Activated gamma-delta T cell treated with Interleukin-2 at 50 U/mL for 16 hours (primary cell): ENCODE results near the gene NCOA7.
"Not testable (repeated sequence)": the region's sequence is repeated elsewhere in the genome, so short reads cannot be mapped to it uniquely, and the experiment has no call there.

Source experiments
- DNase-seq: peaks from one replicate; pipeline ENCODE4 v3.0.0-alpha.2; 2020

NCOA7 gene

DNA sequence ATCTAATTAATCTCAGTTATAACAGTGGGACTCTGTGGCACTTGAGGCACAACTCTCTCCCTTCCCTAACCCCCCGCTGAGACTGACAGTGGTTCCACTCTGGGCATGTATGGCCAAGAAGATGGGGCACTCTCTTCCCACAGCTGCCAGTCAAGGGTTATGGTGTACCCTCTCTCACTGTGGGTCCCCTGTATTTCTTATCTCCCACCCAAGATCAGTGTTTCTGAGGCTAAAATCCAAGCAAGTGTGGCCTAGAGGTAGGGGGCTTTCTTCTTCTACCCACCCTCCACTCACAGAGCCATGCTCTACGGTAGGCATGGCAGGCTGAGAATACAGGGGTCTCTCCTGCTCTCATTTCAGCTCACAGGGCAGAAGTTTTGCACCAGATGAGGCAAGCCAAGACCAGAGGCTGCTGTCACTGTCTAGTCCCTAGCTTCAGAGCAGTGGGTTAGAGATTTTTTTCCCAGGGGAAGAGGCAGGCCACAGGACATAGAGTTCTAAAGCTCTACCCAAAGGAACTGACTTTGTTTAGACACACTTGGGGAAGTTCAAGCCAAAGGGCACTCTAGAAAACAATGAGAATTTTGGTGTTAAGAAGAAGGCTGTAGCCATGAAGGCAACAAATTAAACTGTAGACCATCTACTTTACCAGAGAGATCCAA lies 134.1 kb downstream of the NCOA7 start:
- DNase-seq: no peak

DNA sequence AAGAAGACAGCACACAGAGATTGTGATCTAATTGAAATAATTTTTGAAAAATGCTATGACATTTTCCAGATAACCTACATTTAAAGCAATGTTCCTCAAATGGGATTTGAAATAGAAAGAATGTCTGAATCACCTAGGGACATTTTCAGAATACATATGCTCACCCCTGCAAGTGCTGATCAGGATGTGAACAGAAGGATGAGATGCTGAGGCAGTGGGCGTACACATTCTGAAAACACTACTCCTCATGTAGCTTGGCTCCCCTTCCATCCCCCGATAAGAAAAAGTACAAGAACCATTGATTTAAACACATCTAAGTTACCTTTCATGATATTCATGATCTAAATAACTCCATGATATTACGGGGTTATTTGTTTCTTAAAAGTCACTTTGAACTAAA lies 136.0 kb downstream of the NCOA7 start:
- no peak for DNase-seq

DNA sequence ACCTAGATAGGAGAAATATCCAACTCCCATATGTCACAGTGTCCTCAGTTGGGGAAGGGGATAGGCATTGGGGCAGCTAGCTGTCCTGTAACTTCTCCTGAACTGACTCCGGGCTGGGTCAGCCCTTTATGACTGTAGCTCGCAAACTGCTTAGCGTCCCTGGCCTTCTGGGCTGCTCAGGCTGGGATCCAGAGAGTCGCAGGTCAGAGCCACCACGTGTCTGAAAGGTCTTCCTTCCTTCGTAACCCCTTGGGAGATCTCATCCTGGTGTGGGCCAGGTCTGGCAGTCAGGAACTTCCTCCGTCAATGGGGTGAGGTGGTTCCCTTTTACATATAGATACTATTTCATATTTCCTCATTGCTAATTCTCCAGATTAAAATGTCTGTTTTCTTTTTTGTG lies 137.0 kb downstream of the NCOA7 start:
- DNase-seq: no peak

DNA sequence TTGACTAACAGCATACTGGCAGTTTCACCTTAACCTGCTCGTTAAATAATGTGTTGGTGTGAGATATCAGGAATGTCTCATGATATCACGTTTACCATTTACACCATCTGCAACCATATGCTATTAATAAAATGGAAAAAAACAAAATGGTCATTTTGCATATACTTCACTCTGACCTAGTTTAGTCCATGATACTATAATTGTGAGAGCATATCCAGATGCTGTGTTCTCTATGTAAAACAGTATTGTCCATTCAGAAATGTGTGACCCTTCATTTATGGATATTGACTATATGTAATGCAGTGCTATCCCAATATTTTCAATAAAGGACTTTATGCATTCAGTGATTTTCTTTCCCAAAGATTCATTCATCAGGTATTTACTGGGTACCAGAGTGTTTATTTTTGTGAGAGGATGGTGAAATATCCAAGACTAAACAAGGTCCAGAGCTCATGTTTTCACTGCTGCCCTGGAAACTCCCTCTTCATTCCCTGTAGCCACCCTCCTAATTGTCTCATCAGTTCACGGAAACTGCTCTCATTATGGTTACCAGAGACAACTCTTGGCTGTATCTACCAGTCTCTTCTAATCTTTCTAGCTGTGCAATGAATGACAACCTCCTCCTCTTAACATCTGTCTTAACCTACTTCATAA lies 140.1 kb downstream of the NCOA7 start:
- DNase-seq: no peak

DNA sequence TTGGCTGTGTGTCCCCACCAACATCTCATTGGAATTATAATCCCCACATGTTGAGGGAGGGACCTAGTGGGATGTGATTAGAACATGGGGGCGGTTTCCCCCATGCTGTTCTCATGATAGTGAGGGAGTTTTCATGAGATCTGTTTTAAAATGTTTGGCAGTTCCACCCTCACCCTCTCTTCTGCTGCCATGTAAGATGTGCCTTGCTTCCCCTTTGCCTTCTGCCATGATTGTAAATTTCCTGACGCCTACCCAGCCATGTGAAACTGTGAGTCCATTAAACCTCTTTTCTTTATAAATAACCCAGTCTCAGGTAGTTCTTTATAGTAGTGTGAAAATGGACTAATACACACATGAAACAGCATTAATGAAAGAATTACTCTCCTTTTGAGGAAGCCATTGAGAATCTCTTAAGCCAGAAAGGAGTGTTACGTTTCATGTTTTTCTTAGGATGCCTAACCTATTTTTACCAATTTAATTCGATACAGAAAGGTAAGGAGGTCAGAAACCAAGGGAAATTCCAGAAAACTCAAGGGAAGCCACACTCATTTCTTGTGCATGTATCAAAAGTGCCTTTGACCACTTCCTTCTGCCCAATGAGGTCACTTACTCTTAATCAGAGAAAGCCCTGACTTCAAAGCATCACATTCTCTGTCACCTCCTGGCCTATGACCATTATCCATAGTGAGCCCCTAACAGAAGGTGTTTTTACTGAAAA lies 141.1 kb downstream of the NCOA7 start:
- no peak for DNase-seq

DNA sequence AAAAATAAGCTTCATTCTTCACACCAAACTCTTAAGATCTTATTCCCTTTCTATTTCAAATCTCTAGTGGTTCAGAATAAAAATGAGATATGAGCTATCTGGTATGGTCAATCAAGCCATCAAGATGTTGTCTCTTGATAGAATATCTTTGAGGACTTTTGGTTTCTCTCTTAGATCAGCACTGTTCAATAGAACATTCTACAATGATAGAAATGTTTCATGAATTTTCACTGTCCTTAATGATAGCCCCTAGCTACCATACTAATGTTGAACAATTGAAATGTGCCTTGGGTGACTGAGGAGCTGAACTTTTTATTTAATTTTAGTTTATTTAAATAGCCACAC lies 141.7 kb downstream of the NCOA7 start:
- DNase-seq: no peak

DNA sequence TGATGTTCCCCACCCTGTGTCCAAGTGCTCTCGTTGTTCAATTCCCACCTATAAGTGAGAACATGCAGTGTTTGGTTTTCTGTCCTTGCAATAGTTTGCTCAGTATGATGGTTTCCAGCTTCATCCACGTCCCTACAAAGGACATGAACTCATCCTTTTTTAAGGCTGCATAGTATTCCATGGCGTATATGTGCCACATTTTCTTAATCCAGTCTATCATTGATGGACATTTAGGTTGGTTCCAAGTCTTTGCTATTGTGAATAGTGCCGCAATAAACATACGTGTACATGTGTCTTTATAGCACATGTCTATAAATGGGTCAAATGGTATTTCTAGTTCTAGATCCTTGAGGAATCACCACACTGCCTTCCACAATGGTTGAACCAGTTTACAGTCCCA lies 144.8 kb downstream of the NCOA7 start:
- DNase-seq: not testable (repeated sequence)

DNA sequence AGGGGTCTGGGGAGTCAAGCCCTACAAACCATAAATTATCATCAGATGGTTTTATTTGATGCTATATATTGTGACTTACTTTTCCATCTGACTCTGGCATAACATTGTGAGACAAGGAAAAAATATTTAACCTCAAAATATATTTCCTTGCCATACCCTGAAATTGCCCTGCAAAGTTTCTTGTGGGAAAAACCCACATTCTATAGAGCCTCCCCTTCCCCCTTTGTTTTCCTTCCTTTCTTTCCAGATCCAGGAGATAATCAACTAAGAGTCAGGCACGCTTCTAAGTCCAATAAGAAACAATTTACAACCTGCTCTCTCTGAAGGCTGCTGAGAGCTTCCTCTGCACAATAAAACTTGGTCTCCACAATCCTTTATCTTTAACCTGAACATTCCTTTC lies 148.3 kb downstream of the NCOA7 start:
- no peak for DNase-seq

DNA sequence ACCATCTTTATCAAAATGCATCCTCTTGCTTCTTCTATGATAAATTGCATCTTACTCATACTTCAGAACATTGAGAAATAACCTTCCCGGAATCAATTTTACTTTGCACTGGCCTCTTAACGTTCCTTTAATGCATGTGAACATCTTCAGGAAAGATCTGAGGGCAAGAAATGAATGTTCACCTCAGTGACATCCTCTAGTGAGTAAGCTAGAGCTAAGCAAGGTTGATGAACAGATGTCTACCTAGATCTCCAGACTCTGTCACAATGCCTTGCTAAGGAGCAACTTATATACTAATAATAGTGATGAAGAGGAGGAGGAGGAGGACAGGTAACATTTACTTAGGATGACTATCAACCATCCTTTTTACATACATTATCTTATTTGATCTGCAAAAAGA lies 149.0 kb downstream of the NCOA7 start:
- no peak for DNase-seq

DNA sequence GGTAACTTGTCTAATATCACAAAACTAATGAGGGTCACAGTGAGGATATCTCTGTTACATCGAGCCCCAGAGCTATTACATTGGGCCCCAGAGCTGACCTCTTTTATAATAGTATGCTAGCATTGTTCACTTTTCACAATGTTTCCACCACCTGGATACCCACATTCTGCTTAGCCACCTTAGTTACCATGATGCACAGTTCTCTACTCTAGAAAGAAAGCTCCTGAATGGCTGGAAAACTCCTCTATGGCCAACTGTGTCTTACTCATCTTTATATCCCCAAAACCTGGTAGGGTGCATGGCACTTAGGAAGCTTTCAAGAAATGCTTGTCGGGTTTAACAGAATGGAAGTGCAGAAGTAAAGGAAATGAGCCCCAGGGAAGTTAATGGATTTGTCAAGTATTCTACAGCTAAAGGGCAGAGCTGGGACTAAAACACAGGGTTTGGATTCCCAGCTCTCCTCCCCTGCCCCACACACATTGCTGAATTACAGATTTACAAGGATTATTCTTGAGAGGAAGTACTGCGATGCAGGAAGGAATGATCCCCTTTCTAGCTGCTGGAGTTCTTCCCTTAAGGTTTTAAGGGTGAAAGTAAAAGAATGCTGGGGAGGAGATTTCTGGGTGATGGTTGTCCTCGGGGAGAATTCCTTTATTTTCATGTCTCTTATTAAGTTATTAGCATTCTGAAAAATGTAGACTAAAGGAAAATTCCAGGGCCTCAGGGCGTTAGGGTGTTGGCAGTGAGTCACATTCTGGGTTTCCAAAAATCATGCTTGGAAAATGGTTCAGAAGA lies 149.7 kb downstream of the NCOA7 start:
- DNase-seq: no peak

DNA sequence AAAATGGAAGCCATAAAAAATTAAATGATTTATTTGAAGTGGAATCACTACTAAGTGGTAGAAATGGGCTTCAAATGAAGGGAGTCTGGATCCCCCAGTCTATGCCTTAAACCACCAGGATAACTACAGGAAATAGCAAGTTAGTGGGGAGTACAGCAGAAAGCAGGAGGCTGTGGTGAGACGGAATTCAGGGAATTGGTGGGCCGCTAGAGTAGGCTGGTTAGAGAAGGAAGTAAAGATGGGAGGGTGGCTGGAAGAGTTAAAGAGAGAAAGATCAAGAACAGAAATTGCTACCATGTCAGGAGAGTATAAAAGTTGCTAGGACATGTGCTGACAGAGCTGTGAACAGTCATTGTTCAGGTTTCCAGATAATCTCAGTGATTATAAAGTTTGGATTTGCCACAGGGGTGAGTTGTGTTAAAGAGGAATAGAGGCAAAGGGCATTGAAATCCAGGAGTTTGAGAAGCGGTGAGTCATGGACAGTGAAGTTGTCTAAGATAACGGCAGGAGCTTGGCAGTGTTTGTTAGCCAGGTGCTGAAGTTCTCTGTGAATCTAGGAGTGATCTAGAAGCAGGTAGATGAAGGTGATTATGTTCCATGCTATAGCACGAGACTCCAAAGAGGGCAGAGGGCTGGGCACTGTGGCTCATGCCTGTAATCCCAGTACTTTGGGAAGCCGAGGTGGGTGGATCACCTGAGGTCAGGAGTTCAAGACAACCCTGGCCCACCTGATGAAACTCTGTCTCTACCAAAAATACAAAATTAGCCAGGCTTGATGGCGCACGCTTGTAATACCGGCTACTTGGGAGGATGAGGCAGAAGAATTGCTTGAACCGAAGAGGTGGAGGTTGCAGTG lies 152.1 kb downstream of the NCOA7 start:
- DNase-seq: no peak

DNA sequence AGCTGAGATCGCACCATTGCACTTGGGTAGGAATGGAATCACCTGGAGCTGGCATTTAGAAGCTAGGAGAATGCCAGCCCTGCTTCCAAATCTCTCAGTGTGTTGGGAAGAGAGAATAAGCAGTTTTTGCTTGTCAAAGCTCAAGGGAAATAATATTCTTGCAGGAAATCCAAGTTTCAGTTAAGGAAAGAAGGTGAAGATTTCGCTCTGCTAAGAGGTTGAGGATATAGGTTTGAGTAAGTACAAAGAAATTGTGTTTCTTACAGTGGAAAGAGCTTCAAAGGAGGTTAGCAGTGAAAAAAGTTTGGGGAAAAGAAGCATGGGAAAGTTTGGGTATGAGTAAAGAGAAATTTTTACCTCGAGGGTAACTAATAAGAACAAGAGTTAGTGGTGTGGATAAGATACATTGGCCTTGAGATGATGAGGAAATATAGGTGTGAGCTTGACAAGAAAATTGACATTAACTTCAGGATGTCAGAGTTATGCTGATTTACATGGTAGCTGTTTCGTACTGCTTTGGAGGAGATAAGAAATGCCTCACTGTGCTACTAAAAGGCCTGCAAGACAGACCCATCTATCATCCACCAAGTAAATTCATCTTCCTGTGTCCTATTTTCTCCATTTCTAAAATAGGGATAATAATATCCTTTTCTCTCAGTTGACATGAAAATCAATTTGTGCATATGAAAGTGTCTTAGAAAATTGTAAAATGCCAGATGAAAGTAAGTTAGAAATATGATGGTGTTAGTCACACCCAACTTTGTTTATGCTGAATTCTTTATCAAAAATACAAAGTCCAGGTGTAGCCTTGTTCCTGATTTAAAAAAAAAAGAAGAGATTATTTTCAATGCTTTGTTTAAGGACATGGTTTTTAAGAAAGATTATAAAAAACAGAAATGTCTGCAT lies 153.0 kb downstream of the NCOA7 start:
- no peak for DNase-seq

DNA sequence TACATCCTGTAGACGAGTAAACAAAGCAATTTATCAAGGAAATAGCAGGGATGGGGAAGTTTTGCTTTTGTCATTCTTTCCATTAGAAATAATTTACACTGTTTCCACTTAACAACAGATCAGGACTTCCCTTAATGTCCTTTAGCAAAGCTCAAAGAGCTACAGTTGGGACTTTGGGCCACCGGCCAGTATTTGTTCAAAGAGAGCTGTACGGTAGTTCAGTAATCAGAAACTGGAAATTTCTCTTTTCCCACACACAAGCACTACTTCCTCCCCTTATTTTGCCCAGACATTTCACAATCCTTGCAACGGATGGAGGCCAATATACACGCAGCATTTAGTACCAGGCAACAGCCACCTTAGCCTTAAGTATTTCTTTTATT lies 153.7 kb downstream of the NCOA7 start:
- DNase-seq: no peak

DNA sequence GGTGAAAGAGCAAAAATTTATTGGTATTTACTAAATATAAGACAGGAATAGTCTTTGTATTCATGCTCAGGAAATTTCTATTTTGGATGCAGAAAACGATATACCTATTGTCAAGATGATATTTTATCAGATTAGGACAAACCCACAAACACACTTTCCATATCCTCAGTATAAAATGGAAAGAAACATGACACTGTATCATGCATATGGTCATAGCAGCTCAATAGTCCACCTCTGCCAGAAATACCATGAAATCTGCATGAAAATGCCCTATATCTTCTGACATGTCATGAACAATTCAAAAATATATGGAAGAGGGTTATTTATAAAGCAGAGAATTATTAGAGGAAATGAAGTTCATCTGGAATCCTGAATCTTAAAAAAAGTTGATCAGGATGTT lies 154.1 kb downstream of the NCOA7 start:
- no peak for DNase-seq

DNA sequence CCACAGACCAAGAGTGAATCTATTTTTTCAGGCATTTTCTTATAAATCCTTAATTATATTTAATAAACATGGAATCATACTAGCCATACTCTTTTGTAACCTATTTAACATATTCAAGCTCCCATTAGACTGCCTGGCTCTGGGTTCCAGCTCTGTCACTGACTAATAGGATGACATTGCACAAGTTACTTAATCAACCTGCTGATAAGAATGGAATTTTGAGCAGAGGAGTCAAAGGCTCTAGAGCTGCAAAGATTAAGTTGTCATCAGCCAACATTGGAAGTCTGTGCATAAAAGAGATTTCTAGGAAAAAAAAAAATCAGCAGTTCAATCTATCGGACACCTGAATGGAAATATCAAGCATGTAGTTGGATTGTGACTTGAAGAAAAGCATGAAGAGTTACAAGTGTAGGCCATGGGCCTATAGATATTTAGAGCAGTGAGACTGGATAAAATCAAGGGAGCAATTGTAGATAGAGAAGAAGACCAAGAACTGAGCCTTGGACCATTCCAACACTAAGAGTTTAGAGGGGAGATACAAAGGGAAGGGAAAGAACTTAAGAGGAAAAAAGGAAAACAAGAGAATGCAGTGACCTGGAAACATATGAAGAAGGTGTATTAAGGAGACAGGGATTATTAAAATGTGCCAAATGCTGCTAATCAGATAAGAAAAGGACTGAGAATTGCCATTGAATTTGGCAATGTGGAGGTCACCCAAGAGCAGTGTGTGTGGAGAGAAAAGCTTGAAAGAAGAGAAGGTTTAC lies 154.8 kb downstream of the NCOA7 start:
- no peak for DNase-seq

DNA sequence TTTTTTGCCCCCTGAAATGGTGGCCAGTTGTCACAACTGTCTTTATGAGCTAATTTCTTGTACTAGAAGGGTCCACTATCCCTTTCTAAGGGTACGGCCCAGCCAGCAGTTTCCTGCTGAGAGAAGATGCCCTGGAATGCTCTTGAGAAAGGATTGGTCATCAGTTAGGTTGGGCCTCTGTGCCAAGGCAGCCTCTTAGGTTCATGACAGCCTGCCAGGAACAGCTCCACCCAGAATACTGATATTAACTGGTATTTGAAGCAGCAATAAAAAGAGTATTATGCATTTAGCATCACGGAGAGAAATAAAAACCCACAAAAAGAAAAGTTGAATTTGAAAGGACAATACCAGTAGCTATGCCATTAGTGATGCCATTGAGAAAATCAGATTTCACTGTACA lies 156.9 kb downstream of the NCOA7 start:
- no peak for DNase-seq

DNA sequence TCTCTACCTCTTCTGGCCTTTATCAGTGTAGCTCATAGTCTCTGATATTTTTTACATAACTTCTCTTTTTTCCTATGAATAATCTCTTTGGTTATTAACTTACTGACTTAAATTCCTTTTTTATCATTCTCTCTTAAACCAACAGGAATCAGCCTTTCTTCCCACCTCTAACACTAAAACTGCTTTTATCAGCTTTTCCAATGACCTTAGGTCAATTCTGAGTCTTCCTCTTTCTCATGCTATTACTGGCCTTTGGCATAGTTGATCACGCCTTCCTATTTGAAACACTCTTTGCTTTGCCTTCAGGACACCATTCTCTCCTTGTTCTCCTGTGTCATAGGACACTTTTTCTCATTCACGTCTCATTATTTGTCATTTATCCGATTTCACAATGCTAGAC lies 157.7 kb downstream of the NCOA7 start:
- DNase-seq: no peak

DNA sequence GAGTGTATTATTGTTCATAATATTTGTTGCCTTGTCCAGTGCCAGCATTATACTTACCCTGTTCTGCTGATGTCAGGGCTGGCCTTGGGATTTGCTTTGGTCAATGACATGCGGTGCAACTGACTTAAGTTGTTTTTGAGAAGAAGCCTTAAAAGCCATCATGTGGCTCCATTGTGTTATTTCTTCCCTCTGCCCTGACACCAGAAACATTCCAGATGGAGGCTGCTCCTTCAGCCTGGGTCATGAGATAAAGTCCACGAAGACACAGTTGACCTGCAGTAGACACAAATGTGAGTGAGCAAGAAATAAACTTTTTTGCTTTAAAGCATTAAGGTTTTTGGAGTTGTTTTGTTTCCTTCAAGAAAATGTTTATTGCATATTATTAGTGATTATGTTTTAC lies 158.3 kb downstream of the NCOA7 start:
- DNase-seq: no peak

DNA sequence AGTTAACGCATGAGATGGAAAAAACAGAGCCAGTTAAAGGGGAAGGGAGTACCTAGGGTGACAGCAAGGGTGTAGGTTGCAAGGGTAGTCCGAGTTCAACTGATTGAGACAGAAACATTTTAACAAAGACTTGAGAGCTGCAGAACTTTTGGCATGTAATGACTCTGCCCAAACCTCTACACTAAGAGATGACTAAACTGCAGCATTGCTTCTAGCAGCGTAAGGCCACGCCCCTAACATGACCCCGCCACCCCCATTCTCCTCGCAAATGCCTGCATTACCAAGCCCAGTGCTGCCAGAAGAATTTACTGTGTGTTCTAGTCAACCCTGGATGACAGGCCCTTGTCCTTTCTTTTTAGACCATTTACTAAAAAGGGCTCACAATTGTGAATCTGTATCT lies 159.5 kb downstream of the NCOA7 start:
- DNase-seq: no peak

DNA sequence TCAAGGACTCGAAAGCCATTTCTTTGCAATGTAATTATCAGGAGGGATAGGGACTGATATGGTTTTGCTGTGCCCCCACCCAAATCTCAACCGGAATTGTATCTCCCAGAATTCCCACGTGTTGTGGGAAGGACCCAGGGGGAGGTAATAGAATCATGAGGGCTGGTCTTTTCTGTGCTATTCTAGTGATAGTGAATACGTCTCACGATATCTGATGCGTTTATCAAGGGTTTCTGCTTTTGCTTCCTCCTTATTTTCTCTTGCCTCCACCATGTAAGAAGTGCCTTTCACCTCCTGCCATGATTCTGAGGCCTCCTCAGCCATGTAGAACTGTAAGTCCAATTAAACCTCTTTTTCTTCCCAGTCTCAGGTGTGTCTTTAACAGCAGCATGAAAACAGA lies 160.0 kb downstream of the NCOA7 start:
- not testable (repeated sequence) for DNase-seq

DNA sequence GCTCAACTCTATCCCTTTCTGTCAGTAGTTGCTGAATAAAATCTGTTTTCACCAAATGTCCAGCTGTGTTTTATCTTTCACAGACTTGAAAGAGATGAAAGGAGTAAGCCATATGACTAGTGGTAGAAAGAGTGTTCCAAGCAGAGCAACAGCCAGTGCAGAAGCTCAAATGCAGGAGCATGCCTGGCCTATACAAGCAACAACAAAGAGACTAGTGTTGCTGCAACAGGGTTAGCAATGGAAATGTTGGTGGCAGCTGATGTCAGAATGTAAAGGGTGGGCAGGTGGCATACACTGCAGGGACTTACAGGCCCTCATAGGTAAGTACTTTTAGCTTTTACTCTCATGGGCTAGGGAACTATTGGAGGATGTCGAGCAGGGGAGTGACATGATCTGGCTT lies 160.6 kb downstream of the NCOA7 start:
- DNase-seq: no peak
